HCT116 (cell line): ENCODE results near the gene PSMA1. TPM values are rescaled to one million over a fixed set of nuclear protein-coding genes. Genes with fewer than 3 reads are reported as not detected.

Experiments
- ATAC-seq: fragments of 200-7000 bp; cut with Tn5 transposase; 2 replicates; pipeline ENCODE4 v1.9.1; 2020; ENCODE audit warnings: mild to moderate bottlenecking, moderate library complexity
- BruUV-seq: library from RNA; stranded (reverse); fragments of 400-500 nt; replicated peaks from 2 replicates; lab custom pipeline; 2021; lab: Mats Ljungman, UMichigan
- CTCF ChIA-PET: fragments of 300-600 bp; sonication (Branson Sonifier 250); formaldehyde crosslinking; loops from one replicate; lab custom pipeline; 2021; ENCODE audit warnings: antibody characterized with exemption; lab: Charles Lee
- POLR2A ChIA-PET: fragments of 300-600, 350-600 bp; sonication (Branson Sonifier 250); formaldehyde crosslinking; loops from one replicate; lab custom pipeline; 2021; ENCODE audit warnings: antibody characterized with exemption; lab: Charles Lee
- RAD21 ChIA-PET, 2 experiments: fragments of 300-600 bp; sonication (Branson Sonifier 250); formaldehyde crosslinking; loops; one replicate each; lab custom pipeline; 2023; ENCODE audit warnings: low total read pairs in 2 of 2; ENCODE audit not compliant: uncharacterized antibody in 2 of 2, unreplicated experiment in 2 of 2, low non-redundant PET in 1 of 2; lab: Charles Lee
- DNase-seq: peaks from one replicate; pipeline ENCODE4 v3.0.0-alpha.2; 2010; ENCODE audit warnings: low read depth, low spot score
- H2AFZ ChIP-seq: fragments of 200-600 bp; shearing (Covaris generic), sonication (generic); 2 replicates; pipeline ENCODE4 v1.6.1; 2017; ENCODE audit warnings: low read depth, mixed run types, mixed read lengths, antibody characterized with exemption, low read length; ENCODE audit not compliant: poor library complexity, severe bottlenecking
- H3K27ac ChIP-seq: 2 replicates; pipeline ENCODE4 v1.5.1; 2012; ENCODE audit warnings: low read depth, low read length
- H3K27me3 ChIP-seq: fragments of 200-600 bp; sonication (generic); 2 replicates; pipeline ENCODE4 v1.6.1; 2016; ENCODE audit warnings: mixed run types, low read length, mixed read lengths; ENCODE audit not compliant: insufficient read depth
- H3K36me3 ChIP-seq, 2 experiments: fragments of 200-500 bp in 1 of 2; fragments of 200-600 bp in 1 of 2; sonication (Bioruptor generic) in 1 of 2; sonication (generic) in 1 of 2; 2 replicates each; pipeline versions ENCODE4 v1.5.1 to v1.6.1; 2014 to 2016; ENCODE audit warnings: low read length in 2 of 2, inconsistent platforms in 1 of 2, mixed read lengths in 1 of 2, mixed run types in 1 of 2; ENCODE audit not compliant: insufficient read depth in 2 of 2, control insufficient read depth in 1 of 2
- H3K4me1 ChIP-seq, 2 experiments: fragments of 200-600 bp in 1 of 2; sonication (generic) in 1 of 2; 2 replicates each; pipeline versions ENCODE4 v1.5.1 to v1.6.1; 2012 to 2017; ENCODE audit warnings: low read length in 2 of 2, inconsistent platforms in 1 of 2, mild to moderate bottlenecking in 1 of 2, mixed read lengths in 1 of 2, mixed run types in 1 of 2, moderate library complexity in 1 of 2; ENCODE audit not compliant: insufficient read depth in 2 of 2, control insufficient read depth in 1 of 2
- H3K4me2 ChIP-seq: fragments of 200-600 bp; sonication (generic); 2 replicates; pipeline ENCODE4 v1.6.1; 2017; ENCODE audit warnings: mixed run types, low read length, mixed read lengths
- H3K4me3 ChIP-seq, 2 experiments: fragments of 200-600 bp in 1 of 2; sonication (generic) in 1 of 2; replicated peaks in 1 of 2; 2 replicates each; pipeline ENCODE4 v1.5.1; 2011 to 2016; ENCODE audit warnings: low read length in 2 of 2, control low read depth in 1 of 2, low read depth in 1 of 2, mild to moderate bottlenecking in 1 of 2, mixed read lengths in 1 of 2, mixed run types in 1 of 2
- H3K79me2 ChIP-seq: fragments of 200-600 bp; sonication (generic); 2 replicates; pipeline ENCODE4 v1.6.1; 2017; ENCODE audit warnings: mild to moderate bottlenecking, mixed run types, low read length, moderate library complexity, mixed read lengths; ENCODE audit not compliant: insufficient read depth
- H3K9ac ChIP-seq: fragments of 200-600 bp; sonication (generic); 2 replicates; pipeline ENCODE4 v1.6.1; 2016; ENCODE audit warnings: low read length, mixed read lengths
- H3K9me2 ChIP-seq: fragments of 200-600 bp; sonication (generic), shearing (Covaris generic); 2 replicates; pipeline ENCODE4 v1.6.1; 2017; ENCODE audit warnings: mixed run types, mild to moderate bottlenecking, moderate library complexity; ENCODE audit not compliant: insufficient read depth
- H3K9me3 ChIP-seq, 2 experiments: fragments of 200-500 bp in 1 of 2; fragments of 200-600 bp in 1 of 2; sonication (Bioruptor generic) in 1 of 2; sonication (generic) in 1 of 2; 2 replicates each; pipeline ENCODE4 v1.6.1; 2014 to 2017; ENCODE audit warnings: low read length in 2 of 2, mixed read lengths in 2 of 2, inconsistent platforms in 1 of 2, low read depth in 1 of 2, mild to moderate bottlenecking in 1 of 2, mixed run types in 1 of 2, moderate library complexity in 1 of 2; ENCODE audit not compliant: control insufficient read depth in 1 of 2, insufficient read depth in 1 of 2
- H4K20me1 ChIP-seq: fragments of 200-600 bp; sonication (generic), shearing (Covaris generic); 2 replicates; pipeline ENCODE4 v1.6.1; 2017; ENCODE audit warnings: mixed run types, mild to moderate bottlenecking, moderate library complexity; ENCODE audit not compliant: insufficient read depth
- ATF3 ChIP-seq: IDR thresholded peaks from 2 replicates; pipeline ENCODE4 v1.6.1; 2012
- CEBPB ChIP-seq: IDR thresholded peaks from 2 replicates; pipeline ENCODE4 v1.6.1; 2012; ENCODE audit warnings: low read depth
- EGR1 ChIP-seq: IDR thresholded peaks from 2 replicates; pipeline ENCODE4 v1.6.1; 2012; ENCODE audit warnings: low read depth
- ELF1 ChIP-seq: IDR thresholded peaks from 2 replicates; pipeline ENCODE4 v1.6.1; 2012; ENCODE audit warnings: low read depth, borderline replicate concordance
- EZH2 ChIP-seq: fragments of 200-600 bp; sonication (generic); IDR thresholded peaks from 2 replicates; pipeline ENCODE4 v1.6.1; 2017; ENCODE audit warnings: antibody characterized with exemption, mixed run types
- FOSL1 ChIP-seq: IDR thresholded peaks from 2 replicates; pipeline ENCODE4 v1.6.1; 2012; ENCODE audit warnings: low read depth
- JUND ChIP-seq: IDR thresholded peaks from 2 replicates; pipeline ENCODE4 v1.6.1; 2012
- MAX ChIP-seq: IDR thresholded peaks from 2 replicates; pipeline ENCODE4 v1.6.1; 2012
- POLR2A ChIP-seq: IDR thresholded peaks from 2 replicates; pipeline ENCODE4 v1.7.0; 2011; ENCODE audit warnings: borderline replicate concordance; ENCODE audit not compliant: insufficient read depth, insufficient read length; ENCODE audit errors: extremely low read depth
- POLR2AphosphoS5 ChIP-seq: IDR thresholded peaks from 2 replicates; pipeline ENCODE4 v1.6.1; 2011; ENCODE audit warnings: mild to moderate bottlenecking, low read depth, low read length, moderate library complexity
- REST ChIP-seq: IDR thresholded peaks from 2 replicates; pipeline ENCODE4 v1.6.1; 2012; ENCODE audit warnings: low read depth
- SIN3A ChIP-seq: IDR thresholded peaks from 2 replicates; pipeline ENCODE4 v1.6.1; 2012; ENCODE audit warnings: low read depth
- SP1 ChIP-seq: IDR thresholded peaks from 2 replicates; pipeline ENCODE4 v1.6.1; 2012; ENCODE audit warnings: low read depth
- SRF ChIP-seq: IDR thresholded peaks from 2 replicates; pipeline ENCODE4 v1.6.1; 2012; ENCODE audit warnings: low read depth
- TCF7L2 ChIP-seq: IDR thresholded peaks from 2 replicates; pipeline ENCODE4 v1.7.0; 2011; ENCODE audit warnings: borderline replicate concordance, inconsistent platforms; ENCODE audit not compliant: insufficient read depth, insufficient read length; ENCODE audit errors: extremely low read depth
- YY1 ChIP-seq: IDR thresholded peaks from 2 replicates; pipeline ENCODE4 v1.6.1; 2011; ENCODE audit warnings: low read length, low read depth, moderate library complexity, mild to moderate bottlenecking; ENCODE audit not compliant: insufficient replicate concordance; ENCODE audit errors: extremely low read depth
- ZBTB33 ChIP-seq: IDR thresholded peaks from 2 replicates; pipeline ENCODE4 v1.6.1; 2011; ENCODE audit warnings: mild to moderate bottlenecking, low read length, moderate library complexity; ENCODE audit not compliant: insufficient replicate concordance; ENCODE audit errors: extremely low read depth
- ZFX ChIP-seq: fragments of 450-650 bp; IDR thresholded peaks from 2 replicates; pipeline ENCODE4 v1.6.1; 2017
- ZNF274 ChIP-seq: fragments of 200-500 bp; sonication (Bioruptor generic); IDR thresholded peaks from 2 replicates; pipeline ENCODE4 v1.6.1; 2014; ENCODE audit warnings: mild to moderate bottlenecking, low read depth, low read length, inconsistent platforms
- intact Hi-C: fragments of 100-400 bp; cut with micrococcal nuclease; formaldehyde crosslinking; loops from 2 replicates; pipeline ENCODE4 v1.10.0; 2022
- total RNA-seq: library from RNA; stranded (reverse); gene quantifications from one replicate; pipeline ENCODE4 v1.2.1, GENCODE V29; 2021; ENCODE audit not compliant: unreplicated experiment

Gene PSMA1
- total RNA-seq, 1 experiment from 2014 or later, result 211 TPM

- no peak for ATAC-seq
- peaks cover 24% of the 10 kb centered on the region for H3K79me2 ChIP-seq
- H4K20me1 ChIP-seq, result no peaks in the 10 kb centered on the region
- no peaks in the 10 kb centered on the region for H3K9me2 ChIP-seq
- H3K4me3 ChIP-seq, result no peak overlapping the region
- intact Hi-C loops, result loop anchor here (5.0 kb wide), 1 partner anchor 370 kb away; the partner anchor contains the start of gene CYP2R1
- H3K27me3 ChIP-seq, result no peaks in the 10 kb centered on the region
- no peak overlapping the region for H2AFZ ChIP-seq
- no peak for DNase-seq
- ChIA-PET POLR2A (no interaction called here), RAD21 (no interaction called here)
- no peak overlapping the region for H3K4me2 ChIP-seq
- no peak overlapping the region for H3K9ac ChIP-seq
- TF ChIP-seq ELF1 (no peak), SP1 (no peak), EGR1 (no peak), SIN3A (no peak), ZBTB33 (no peak), ZFX (no peak), MAX (no peak), POLR2AphosphoS5 (no peak), JUND (no peak), SRF (no peak), FOSL1 (no peak), EZH2 (no peak), TCF7L2 (no peak), YY1 (no peak), REST (no peak), ATF3 (no peak), POLR2A (no peak), ZNF274 (no peak), CEBPB (no peak)
- TF ChIP-seq, all 23 proteins: peak for 0
- CTCF ChIA-PET, result no interaction called here
- Histone ChIP-seq H3K27ac (no peak overlapping the region), H3K36me3 (peaks cover 3 to 9% of the 10 kb centered on the region in 2 experiments; a peak in 3 of 4 replicates), H3K9me3 (no peaks in the 10 kb centered on the region), H3K4me1 (peaks cover 9 to 16% of the 10 kb centered on the region in 2 experiments; a peak in 3 of 4 replicates)
- no TSS peak for BruUV-seq
Observed at GRCh38 chr11:14522801-14523200, 2.6 kb upstream of the PSMA1 start.
